Posterior vena cava (tissue), 2 donors: ENCODE results near the gene GMDS. TPM values are rescaled to one million over a fixed set of nuclear protein-coding genes. Genes with fewer than 3 reads are reported as not detected.

ENCODE experiments used
- DNase-seq: peaks from one replicate; pipeline ENCODE4 v3.0.0-alpha.2; 2020; ENCODE audit warnings: low spot score
- intact Hi-C, 2 donors: fragments of 100-400 bp; cut with DNase I; formaldehyde crosslinking; loops; one replicate each; pipeline versions ENCODE4 v1.14.1 to v1.14.2; 2022 to 2023
- total RNA-seq, 2 donors: library from RNA; stranded (reverse); fragmentation: NEBNext Ultra II Directional; extraction: Animal tissue kit (Norgen Biotek cat#: 25700); gene quantifications; one replicate each; pipeline ENCODE4 v1.2.1, GENCODE V29; 2021
- donor health status: DM: yes; HTN: yes; CAD: no.
- donor health status: DM: yes; HTN: yes; CAD: no.

Gene GMDS
- total RNA-seq, 2 donors from 2014 or later = 14.9 to 20.1 TPM

GRCh38 chr6:1587546-1587945 lies 657.9 kb downstream of the GMDS start:
- intact Hi-C loops = no loop called here
- no peak for DNase-seq

GRCh38 chr6:1586861-1587450 lies 658.4 kb downstream of the GMDS start:
- peak; percentile 62 for DNase-seq
- intact Hi-C loops = no loop called here

GRCh38 chr6:1586256-1586655 lies 659.1 kb downstream of the GMDS start:
- intact Hi-C loops = no loop called here
- no peak for DNase-seq

DNA sequence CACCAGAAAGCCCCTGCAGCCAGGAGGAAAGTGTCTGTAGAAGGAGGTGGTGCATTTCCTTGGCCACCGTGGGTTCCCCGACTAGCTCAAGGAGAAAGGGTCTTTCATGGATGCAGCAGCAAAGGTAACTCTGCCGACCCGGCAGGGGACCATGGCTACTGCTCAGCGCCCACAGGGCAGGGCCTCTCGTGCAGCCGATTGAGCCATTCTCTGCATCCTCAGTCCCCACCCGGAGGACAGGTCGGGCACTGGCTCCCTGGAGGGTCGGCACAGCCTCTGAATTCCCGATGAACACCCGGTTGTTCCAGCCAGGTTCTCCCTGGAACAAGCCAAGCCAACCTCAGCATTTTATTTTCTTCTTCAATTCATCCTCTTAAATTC lies 659.7 kb downstream of the GMDS start:
- no peak for DNase-seq

DNA sequence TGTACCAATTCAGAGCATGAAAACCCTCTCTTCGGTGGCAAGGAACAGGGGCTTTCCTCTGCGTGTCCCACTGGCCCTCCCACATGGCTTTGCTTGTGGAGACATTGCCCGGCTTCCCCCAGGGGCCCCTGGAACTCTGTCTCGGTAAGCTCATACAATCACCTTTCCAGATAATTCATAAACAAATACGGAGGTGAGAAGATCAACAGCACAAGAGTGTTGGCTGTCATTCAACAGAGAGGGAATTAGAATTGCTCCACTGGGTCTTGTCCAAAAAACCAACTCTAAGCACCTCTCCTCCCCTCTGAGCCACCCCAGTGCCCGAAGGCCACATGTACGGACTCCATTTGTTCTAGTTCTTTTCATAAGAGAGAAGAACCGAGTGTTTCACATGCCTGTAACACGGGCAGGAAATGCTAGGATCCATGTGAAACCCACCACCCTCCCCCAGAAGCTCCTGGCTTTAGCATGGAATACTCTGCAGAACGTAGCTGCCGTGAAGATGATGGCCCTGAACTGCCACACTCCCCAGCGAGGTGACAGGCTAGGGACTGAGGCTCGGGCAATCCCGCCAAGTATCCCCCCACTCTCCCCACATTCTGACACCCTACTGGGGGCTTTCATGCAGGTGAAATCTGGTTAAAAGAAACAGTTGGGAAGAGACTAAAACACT lies 660.3 kb downstream of the GMDS start:
- peak; percentile 45 for DNase-seq
- intact Hi-C loops = no loop called here

More for the DNA sequence above, 659.7 kb downstream of the GMDS start:
- intact Hi-C loops = no loop called here

DNA sequence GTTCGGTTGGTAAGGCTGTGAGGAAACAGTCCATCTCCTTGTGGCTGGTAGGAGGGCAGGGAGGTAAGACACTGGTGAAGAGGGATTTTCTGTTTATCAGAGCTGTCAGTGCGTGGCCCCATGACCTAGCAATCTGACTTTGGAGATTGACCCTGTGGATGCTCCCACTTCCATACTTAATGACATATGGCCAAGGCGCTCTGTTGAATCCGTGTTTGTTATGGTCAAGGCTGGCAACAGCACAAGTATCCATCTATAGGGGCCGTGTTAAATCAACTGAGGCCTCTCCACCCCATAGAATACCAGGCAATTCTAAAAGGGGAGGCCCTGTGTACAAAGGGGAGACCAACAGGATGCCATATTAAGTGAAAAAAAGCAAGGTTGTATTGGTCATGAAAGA lies 661.3 kb downstream of the GMDS start:
- intact Hi-C loops = no loop called here
- no peak for DNase-seq

GRCh38 chr6:1581120-1581991 lies 664.0 kb downstream of the GMDS start:
- intact Hi-C loops = no loop called here
- DNase-seq = no peak

GRCh38 chr6:1580585-1580984 lies 664.8 kb downstream of the GMDS start:
- intact Hi-C loops = no loop called here
- no peak for DNase-seq

- intact Hi-C loops = no loop called here
- DNase-seq = no peak
Measured at GRCh38 chr6:1580109-1580508, 665.3 kb downstream of the GMDS start.

GRCh38 chr6:1579096-1579495 lies 666.3 kb downstream of the GMDS start:
- DNase-seq = no peak
- intact Hi-C loops = loop anchor here in 1 of 2 donors (5.0 kb wide), 1 partner anchor 1943 kb away; no protein-coding TSS in a partner anchor

DNA sequence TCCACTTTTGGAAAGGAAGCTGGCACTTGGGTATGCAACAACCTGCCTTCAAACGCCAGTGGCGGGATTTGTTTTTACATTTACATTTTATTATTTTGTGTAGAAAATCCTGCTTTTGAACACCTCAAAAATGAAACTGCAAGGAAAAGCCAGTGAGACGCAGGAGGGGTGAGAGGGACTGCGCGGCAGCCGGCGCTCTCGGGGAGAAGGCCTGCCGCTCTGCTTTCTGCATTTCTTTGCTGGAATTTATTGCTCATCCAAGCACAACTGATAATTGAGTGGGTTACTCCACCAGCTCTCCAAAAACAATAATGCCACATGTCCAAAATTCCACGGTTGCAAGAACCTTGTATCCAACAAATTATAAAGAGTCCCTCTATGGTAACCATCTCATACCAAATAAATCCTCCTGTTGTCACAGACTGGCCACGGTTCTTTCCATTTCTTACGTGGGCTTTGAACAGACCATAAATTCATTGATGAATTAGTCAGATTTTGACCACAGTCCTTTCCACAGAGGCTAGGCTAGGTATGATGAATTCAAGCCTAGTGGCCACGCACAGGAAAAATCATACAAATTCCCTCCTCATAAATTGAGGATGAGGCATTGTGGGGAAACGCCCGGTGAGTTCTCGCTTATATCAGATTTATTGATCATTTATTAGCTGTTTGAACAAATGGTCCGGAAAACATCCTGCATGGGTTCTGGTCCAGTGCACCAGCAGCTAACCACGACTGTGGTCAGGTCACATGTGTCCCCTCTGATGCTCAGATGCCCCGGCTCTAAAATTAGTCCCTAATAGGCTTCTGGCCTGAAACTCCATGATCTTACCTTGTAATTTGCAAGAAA lies 667.3 kb downstream of the GMDS start:
- intact Hi-C loops = loop anchor here in 1 of 2 donors (2.0 to 5.0 kb wide), 2 partner anchors 187 to 1944 kb away; no protein-coding TSS in a partner anchor
- no peak for DNase-seq

DNA sequence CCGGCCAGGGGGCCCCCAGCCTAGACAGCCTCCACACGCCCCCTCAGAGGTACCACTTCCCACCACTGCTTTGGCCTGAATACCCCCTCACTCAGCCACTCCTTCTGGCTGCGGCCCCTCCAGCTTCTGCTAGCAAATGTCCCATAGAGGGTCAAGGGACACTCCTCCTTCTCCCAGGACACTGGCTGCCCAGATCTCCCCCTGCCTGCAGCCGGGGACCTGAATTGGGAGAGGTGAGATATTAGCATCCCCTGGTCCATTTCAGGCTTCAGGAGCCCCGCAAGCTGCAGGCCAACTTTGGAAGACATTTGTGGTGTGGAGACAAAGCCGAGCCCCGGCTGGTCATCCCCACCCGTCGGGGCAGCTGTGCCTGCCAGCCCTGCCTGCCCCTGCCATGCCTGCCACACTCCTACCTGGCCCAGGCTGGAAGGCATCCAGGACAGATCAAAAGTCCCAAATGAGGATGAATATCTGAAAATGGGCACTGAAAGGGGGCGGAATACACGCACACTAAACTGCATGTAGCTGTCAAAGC lies 668.2 kb downstream of the GMDS start:
- DNase-seq = no peak
- intact Hi-C loops = loop anchor here in 1 of 2 donors (2.0 to 5.0 kb wide), 2 partner anchors 186 to 1945 kb away; no protein-coding TSS in a partner anchor

DNA sequence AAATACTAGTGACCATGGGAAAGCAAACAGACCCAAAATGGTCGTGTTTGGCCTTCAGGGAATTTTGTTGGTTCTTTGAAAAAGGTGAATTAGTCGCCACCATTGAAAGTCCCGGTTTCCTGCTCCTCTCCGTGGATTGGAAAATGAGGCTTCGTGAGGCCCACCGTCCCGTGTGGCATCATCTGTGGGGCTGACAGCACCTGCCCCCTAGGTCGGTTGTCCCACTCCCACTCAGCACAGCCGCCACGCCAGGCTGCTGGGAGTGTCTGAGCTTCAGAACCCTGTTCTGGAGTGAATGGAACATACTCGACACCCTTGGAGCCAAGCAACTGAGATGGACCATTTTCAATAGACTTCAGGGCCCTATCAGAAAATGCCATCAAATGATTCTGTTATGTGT lies 668.7 kb downstream of the GMDS start:
- DNase-seq = no peak
- intact Hi-C loops = loop anchor here in 1 of 2 donors (2.0 to 5.0 kb wide), 2 partner anchors 186 to 1946 kb away; no protein-coding TSS in a partner anchor

- DNase-seq = no peak
- intact Hi-C loops = loop anchor here in 1 of 2 donors (2.0 to 5.0 kb wide), 2 partner anchors 185 to 1946 kb away; no protein-coding TSS in a partner anchor
Measured at GRCh38 chr6:1576166-1576565, 669.2 kb downstream of the GMDS start.

- intact Hi-C loops = loop anchor here in 1 of 2 donors (2.0 to 5.0 kb wide), 2 partner anchors 185 to 1947 kb away; no protein-coding TSS in a partner anchor
- no peak for DNase-seq
Measured at GRCh38 chr6:1575210-1576041, 670.0 kb downstream of the GMDS start.

GRCh38 chr6:1574890-1575209 lies 670.6 kb downstream of the GMDS start:
- DNase-seq = no peak
- intact Hi-C loops = loop anchor here in 1 of 2 donors (5.0 kb wide), 1 partner anchor 1947 kb away; no protein-coding TSS in a partner anchor

GRCh38 chr6:1574083-1574761 lies 671.2 kb downstream of the GMDS start:
- intact Hi-C loops = no loop called here
- no peak for DNase-seq
